HFFc6 (cell line): ENCODE results near the gene CARMIL1. TPM values are rescaled to one million over a fixed set of nuclear protein-coding genes. Genes with fewer than 3 reads are reported as not detected.

Source experiments
- DNase-seq: peaks from one replicate; pipeline ENCODE4 v3.0.0-alpha.2; 2018
- H3K27ac Mint-ChIP-seq: 2 replicates; pipeline ENCODE4 v1.8.0; 2020; ENCODE audit warnings: mild to moderate bottlenecking, mixed read lengths
- H3K27me3 Mint-ChIP-seq: 2 replicates; pipeline ENCODE4 v1.8.0; 2021; ENCODE audit warnings: mild to moderate bottlenecking, moderate library complexity, mixed read lengths; ENCODE audit not compliant: insufficient read depth
- H3K36me3 Mint-ChIP-seq: 2 replicates; pipeline ENCODE4 v1.8.0; 2021; ENCODE audit warnings: low read depth, mixed read lengths
- H3K4me1 Mint-ChIP-seq: 2 replicates; pipeline ENCODE4 v1.8.0; 2020; ENCODE audit warnings: low read depth, mixed read lengths
- H3K4me3 Mint-ChIP-seq: 2 replicates; pipeline ENCODE4 v1.8.0; 2020; ENCODE audit warnings: mild to moderate bottlenecking, moderate library complexity, mixed read lengths
- H3K9me3 Mint-ChIP-seq: 2 replicates; pipeline ENCODE4 v1.8.0; 2020; ENCODE audit warnings: mild to moderate bottlenecking, mixed read lengths
- total RNA-seq, 6 experiments: library from RNA; stranded (reverse); fragmentation: NEBNext Ultra II Directional; extraction: Animal tissue kit (Norgen Biotek cat#: 25700); gene quantifications; 2 replicates in 1 of 6; 3 replicates in 5 of 6; pipeline ENCODE4 v1.2.3, GENCODE V29; 2021
- TF ChIP-seq, protein P1 (sequence below): fragments of 200-600 bp; sonication (generic); IDR thresholded peaks from 2 replicates; pipeline ENCODE4 v1.5.0; 2021; ENCODE audit warnings: antibody characterized with exemption, mild to moderate bottlenecking

Gene CARMIL1
- total RNA-seq, 6 experiments from 2014 or later: 12.2 to 15.6 (median 13.7) TPM

DNA sequence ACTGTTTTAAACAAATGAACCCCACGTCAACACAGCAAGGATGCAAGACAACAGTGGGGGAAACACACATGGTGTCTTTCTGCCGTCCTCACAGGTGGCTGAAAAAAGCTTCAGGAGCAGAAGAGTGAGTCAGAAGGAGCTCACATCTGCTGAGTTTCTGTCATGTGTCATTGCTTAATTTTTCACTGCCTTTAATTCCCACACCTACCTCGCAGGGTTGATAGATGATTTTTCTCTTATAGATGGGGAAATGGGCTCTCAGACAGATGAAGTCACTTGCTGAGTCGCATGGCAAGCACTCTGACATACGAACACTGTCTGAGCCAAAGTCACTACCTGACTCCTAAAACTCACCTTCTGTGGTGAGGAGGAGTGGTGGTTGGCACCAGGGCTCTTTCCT lies 28.3 kb upstream of the CARMIL1 start:
- Mint-ChIP-seq H3K4me3 (no peak overlapping the region), H3K36me3 (no peaks in the 10 kb centered on the region), H3K27me3 (no peaks in the 10 kb centered on the region), H3K9me3 (no peaks in the 10 kb centered on the region), H3K4me1 (peaks cover 32% of the 10 kb centered on the region), H3K27ac (no peak overlapping the region; the same call in 1 of the 2 replicates)
- TF ChIP-seq, protein P1, sequence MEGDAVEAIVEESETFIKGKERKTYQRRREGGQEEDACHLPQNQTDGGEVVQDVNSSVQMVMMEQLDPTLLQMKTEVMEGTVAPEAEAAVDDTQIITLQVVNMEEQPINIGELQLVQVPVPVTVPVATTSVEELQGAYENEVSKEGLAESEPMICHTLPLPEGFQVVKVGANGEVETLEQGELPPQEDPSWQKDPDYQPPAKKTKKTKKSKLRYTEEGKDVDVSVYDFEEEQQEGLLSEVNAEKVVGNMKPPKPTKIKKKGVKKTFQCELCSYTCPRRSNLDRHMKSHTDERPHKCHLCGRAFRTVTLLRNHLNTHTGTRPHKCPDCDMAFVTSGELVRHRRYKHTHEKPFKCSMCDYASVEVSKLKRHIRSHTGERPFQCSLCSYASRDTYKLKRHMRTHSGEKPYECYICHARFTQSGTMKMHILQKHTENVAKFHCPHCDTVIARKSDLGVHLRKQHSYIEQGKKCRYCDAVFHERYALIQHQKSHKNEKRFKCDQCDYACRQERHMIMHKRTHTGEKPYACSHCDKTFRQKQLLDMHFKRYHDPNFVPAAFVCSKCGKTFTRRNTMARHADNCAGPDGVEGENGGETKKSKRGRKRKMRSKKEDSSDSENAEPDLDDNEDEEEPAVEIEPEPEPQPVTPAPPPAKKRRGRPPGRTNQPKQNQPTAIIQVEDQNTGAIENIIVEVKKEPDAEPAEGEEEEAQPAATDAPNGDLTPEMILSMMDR: no peak
- DNase-seq: peak; percentile 3

DNA sequence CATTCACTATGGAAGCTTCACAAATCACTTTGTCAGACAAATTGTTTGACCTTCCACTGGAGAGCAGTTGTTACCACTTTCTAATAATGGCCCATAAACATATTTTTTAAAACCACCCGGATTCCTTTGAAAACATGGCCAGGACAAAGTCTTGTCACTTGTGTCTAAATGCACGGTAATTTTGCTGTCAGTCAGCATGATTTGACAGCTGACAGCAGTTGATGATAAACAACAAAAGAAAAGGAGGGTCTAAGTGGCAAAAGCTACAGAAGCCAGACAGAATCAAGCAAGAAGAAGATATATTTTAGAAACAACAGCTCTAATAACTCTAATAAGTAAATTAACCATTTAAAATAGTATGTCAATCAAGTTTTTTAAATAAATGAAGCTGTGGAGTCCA lies 27.7 kb upstream of the CARMIL1 start:
- Mint-ChIP-seq H3K9me3 (no peaks in the 10 kb centered on the region), H3K4me3 (no peak overlapping the region)

DNA sequence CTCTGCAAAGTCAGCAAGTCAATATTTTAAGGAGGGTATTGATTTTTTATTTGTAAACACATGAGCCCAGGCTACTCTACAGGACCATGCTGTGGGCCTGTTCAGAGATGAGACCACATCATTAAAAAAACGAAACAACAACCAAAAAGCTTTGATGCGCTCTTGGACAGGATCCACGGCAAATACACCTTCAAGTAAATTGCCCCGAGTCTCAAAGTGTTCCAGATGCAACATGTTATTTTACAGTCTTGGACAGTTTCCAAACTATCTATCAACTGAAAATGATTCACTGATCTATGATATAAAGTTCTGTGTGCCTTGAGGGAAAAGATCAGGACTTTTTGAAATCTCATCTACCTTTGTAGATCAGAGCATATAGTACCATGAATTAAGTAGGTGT lies 25.8 kb upstream of the CARMIL1 start:
- no peak overlapping the region for H3K27ac Mint-ChIP-seq
- no peak overlapping the region for H3K4me3 Mint-ChIP-seq
- no peak for DNase-seq
- H3K4me1 Mint-ChIP-seq: peaks cover 20% of the 10 kb centered on the region
- H3K27me3 Mint-ChIP-seq: no peaks in the 10 kb centered on the region
- TF ChIP-seq, protein P1: no peak
- H3K36me3 Mint-ChIP-seq: no peaks in the 10 kb centered on the region
- no peaks in the 10 kb centered on the region for H3K9me3 Mint-ChIP-seq

More for the DNA sequence above, 27.7 kb upstream of the CARMIL1 start:
- no peaks in the 10 kb centered on the region for H3K27me3 Mint-ChIP-seq
- H3K36me3 Mint-ChIP-seq: no peaks in the 10 kb centered on the region
- no peak overlapping the region; the same call in 1 of the 2 replicates for H3K27ac Mint-ChIP-seq
- peaks cover 32% of the 10 kb centered on the region for H3K4me1 Mint-ChIP-seq
- TF ChIP-seq, protein P1: no peak
- DNase-seq: no peak

DNA sequence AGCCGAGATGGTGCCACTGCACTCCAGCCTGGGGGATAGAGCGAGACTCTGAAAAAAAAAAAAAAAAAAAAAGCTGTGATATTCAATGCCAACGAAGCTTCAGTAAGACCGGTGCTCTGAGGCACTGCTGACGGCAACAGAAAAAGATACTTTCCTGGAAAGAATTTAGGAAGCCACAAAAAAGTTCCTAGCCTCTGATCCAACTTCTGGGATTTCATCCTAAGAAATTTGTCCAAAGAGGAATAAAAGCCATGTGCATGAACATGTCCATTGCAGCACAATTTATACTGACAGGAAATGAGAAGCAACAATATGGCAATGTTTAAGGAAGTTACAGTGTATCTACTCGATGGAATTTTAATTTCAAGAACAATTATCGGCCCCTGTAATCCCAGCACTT lies 24.5 kb upstream of the CARMIL1 start:
- Mint-ChIP-seq H3K9me3 (no peaks in the 10 kb centered on the region), H3K4me3 (no peak overlapping the region), H3K27ac (no peak overlapping the region), H3K36me3 (no peaks in the 10 kb centered on the region), H3K4me1 (peaks cover 14% of the 10 kb centered on the region), H3K27me3 (no peaks in the 10 kb centered on the region)
- TF ChIP-seq, protein P1: no peak
- DNase-seq: no peak

DNA sequence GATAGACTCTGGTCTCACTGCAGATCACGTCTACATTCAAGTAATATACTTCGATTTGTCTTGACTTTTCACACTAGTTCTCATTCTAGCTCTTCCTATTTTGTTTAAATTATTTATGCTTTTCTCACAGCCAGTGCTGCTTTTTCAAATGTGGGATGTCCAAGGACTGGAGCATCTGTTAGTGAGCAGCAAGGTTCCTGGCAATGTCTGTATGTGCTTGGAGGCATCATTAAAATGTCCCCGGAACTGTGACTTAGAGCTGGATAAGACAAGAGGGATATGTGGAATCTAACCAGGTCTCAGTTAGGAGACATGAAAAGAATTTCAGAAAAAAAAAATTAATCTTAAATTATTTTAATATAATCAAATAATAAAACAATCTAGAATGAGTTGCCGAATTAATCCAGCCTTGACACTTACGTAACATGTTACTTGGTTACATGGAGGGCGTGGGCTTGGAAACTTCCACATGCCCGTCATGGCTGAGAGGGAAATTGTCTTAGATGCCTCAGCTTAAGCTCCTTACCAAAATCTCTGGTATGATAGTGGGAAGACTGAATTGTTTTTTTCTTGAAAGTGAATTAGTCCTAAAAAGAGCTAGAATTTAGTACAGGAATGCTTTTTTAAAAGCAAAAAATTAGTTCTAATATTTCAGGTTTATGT lies 21.4 kb upstream of the CARMIL1 start:
- TF ChIP-seq, protein P1: no peak
- H3K27me3 Mint-ChIP-seq: no peaks in the 10 kb centered on the region
- H3K36me3 Mint-ChIP-seq: no peaks in the 10 kb centered on the region
- peaks cover 8% of the 10 kb centered on the region; the same call in 1 of the 2 replicates for H3K4me1 Mint-ChIP-seq
- H3K27ac Mint-ChIP-seq: no peak overlapping the region
- H3K4me3 Mint-ChIP-seq: no peak overlapping the region
- no peak for DNase-seq
- H3K9me3 Mint-ChIP-seq: no peaks in the 10 kb centered on the region
